IMR-90 (cell line): Measurements from ENCODE around the gene CCDC146.

Experiments
- ELK1 ChIP-seq: fragments of 150-350 bp; IDR thresholded peaks from 2 replicates; pipeline ENCODE4 v1.6.1; 2016; ENCODE audit warnings: low read depth, mild to moderate bottlenecking, low read length, moderate library complexity, borderline replicate concordance
- FOS ChIP-seq: fragments of 150-350 bp; IDR thresholded peaks from 2 replicates; pipeline ENCODE4 v1.6.1; 2016; ENCODE audit warnings: low read depth, low read length
- MAFK ChIP-seq: IDR thresholded peaks from 2 replicates; pipeline ENCODE4 v1.6.1; 2012; ENCODE audit warnings: low read depth, low read length, improper control_type of control experiment
- MAZ ChIP-seq: IDR thresholded peaks from 2 replicates; pipeline ENCODE4 v1.6.1; 2012; ENCODE audit warnings: low read depth, mild to moderate bottlenecking, low read length, improper control_type of control experiment, moderate library complexity, borderline replicate concordance
- MXI1 ChIP-seq: IDR thresholded peaks from 2 replicates; pipeline ENCODE4 v1.6.1; 2012; ENCODE audit warnings: low read depth, mild to moderate bottlenecking, low read length, moderate library complexity, borderline replicate concordance
- POLR2A ChIP-seq: IDR thresholded peaks from 2 replicates; pipeline ENCODE4 v1.6.1; 2012; ENCODE audit warnings: mild to moderate bottlenecking, low read depth, low read length
- RAD21 ChIP-seq: IDR thresholded peaks from 2 replicates; pipeline ENCODE4 v1.6.1; 2012; ENCODE audit warnings: low read length, improper control_type of control experiment
- RCOR1 ChIP-seq: IDR thresholded peaks from 2 replicates; pipeline ENCODE4 v1.6.1; 2012; ENCODE audit warnings: mild to moderate bottlenecking, low read length, improper control_type of control experiment; ENCODE audit not compliant: insufficient replicate concordance
- RFX5 ChIP-seq: IDR thresholded peaks from 2 replicates; pipeline ENCODE4 v1.8.0; 2012; ENCODE audit warnings: low read depth, mild to moderate bottlenecking, low read length, moderate library complexity
- TF ChIP-seq, protein P1 (sequence below): fragments of 150-350 bp; IDR thresholded peaks from 2 replicates; pipeline ENCODE4 v1.6.1; 2017; ENCODE audit warnings: mild to moderate bottlenecking, antibody characterized with exemption, low read length, low read depth
- TF ChIP-seq, protein P2 (sequence below): conservative IDR thresholded peaks from 2 replicates; pipeline ENCODE4 v1.5.1; 2012; ENCODE audit warnings: mild to moderate bottlenecking, low read depth, low read length, improper control_type of control experiment

GRCh38 chr7:77330169-77330882 is 207.9 kb downstream of the CCDC146 start:
- TF ChIP-seq, protein P1, sequence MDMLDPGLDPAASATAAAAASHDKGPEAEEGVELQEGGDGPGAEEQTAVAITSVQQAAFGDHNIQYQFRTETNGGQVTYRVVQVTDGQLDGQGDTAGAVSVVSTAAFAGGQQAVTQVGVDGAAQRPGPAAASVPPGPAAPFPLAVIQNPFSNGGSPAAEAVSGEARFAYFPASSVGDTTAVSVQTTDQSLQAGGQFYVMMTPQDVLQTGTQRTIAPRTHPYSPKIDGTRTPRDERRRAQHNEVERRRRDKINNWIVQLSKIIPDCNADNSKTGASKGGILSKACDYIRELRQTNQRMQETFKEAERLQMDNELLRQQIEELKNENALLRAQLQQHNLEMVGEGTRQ: no peak
- TF ChIP-seq, protein P2, sequence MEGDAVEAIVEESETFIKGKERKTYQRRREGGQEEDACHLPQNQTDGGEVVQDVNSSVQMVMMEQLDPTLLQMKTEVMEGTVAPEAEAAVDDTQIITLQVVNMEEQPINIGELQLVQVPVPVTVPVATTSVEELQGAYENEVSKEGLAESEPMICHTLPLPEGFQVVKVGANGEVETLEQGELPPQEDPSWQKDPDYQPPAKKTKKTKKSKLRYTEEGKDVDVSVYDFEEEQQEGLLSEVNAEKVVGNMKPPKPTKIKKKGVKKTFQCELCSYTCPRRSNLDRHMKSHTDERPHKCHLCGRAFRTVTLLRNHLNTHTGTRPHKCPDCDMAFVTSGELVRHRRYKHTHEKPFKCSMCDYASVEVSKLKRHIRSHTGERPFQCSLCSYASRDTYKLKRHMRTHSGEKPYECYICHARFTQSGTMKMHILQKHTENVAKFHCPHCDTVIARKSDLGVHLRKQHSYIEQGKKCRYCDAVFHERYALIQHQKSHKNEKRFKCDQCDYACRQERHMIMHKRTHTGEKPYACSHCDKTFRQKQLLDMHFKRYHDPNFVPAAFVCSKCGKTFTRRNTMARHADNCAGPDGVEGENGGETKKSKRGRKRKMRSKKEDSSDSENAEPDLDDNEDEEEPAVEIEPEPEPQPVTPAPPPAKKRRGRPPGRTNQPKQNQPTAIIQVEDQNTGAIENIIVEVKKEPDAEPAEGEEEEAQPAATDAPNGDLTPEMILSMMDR: no peak
- no peak for TF ChIP-seq POLR2A
- no peak for TF ChIP-seq RAD21
- no peak for TF ChIP-seq MAZ
- no peak for TF ChIP-seq ELK1
- no peak for TF ChIP-seq RFX5
- TF ChIP-seq RCOR1: no peak
- no peak for TF ChIP-seq FOS
- no peak for TF ChIP-seq MAFK
- TF ChIP-seq MXI1: no peak
